MM.1S (cell line): ENCODE results near the gene KCNMA1.

Experiments used
- DNase-seq: peaks from one replicate; pipeline ENCODE4 v3.0.0-alpha.2; 2015
- H2AFZ ChIP-seq: fragments of 300-600 bp; sonication (generic); 2 replicates; pipeline ENCODE4 v1.6.0; 2016; ENCODE audit warnings: antibody characterized with exemption, low read length
- H3F3A ChIP-seq: fragments of 300-600 bp; sonication (generic); 2 replicates; pipeline ENCODE4 v1.6.1; 2016; ENCODE audit warnings: mild to moderate bottlenecking, antibody characterized with exemption, low read length, moderate library complexity, mixed read lengths; ENCODE audit not compliant: insufficient read depth
- H3K27ac ChIP-seq: fragments of 300-600 bp; sonication (generic); 2 replicates; pipeline ENCODE4 v1.5.1; 2016; ENCODE audit warnings: mild to moderate bottlenecking, low read length
- H3K27me3 ChIP-seq: fragments of 300-600 bp; sonication (generic); replicated peaks from 2 replicates; pipeline ENCODE4 v1.6.0; 2016; ENCODE audit warnings: low read length; ENCODE audit not compliant: insufficient read depth
- H3K36me3 ChIP-seq: fragments of 300-600 bp; sonication (generic); replicated peaks from 2 replicates; pipeline ENCODE4 v1.6.1; 2016; ENCODE audit warnings: mild to moderate bottlenecking, low read length, mixed read lengths; ENCODE audit not compliant: insufficient read depth
- H3K4me1 ChIP-seq: fragments of 300-600 bp; sonication (generic); 2 replicates; pipeline ENCODE4 v1.6.1; 2016; ENCODE audit warnings: low read length, mixed read lengths
- H3K4me2 ChIP-seq: fragments of 300-600 bp; sonication (generic); 2 replicates; pipeline ENCODE4 v1.6.0; 2016; ENCODE audit warnings: low read depth, low read length
- H3K4me3 ChIP-seq: fragments of 300-600 bp; sonication (generic); 2 replicates; pipeline ENCODE4 v1.5.1; 2016; ENCODE audit warnings: low read length, mixed read lengths
- H3K79me2 ChIP-seq: fragments of 300-600 bp; sonication (generic); 2 replicates; pipeline ENCODE4 v1.6.1; 2016; ENCODE audit warnings: mixed run types, low read length, mixed read lengths
- H3K9ac ChIP-seq: fragments of 300-600 bp; sonication (generic); 2 replicates; pipeline ENCODE4 v1.6.1; 2016; ENCODE audit warnings: low read length, mixed read lengths
- H3K9me2 ChIP-seq: fragments of 300-600 bp; sonication (generic); replicated peaks from 2 replicates; pipeline ENCODE4 v1.6.1; 2016; ENCODE audit warnings: mild to moderate bottlenecking, low read length, mixed read lengths; ENCODE audit not compliant: insufficient read depth
- H3K9me3 ChIP-seq: fragments of 300-600 bp; sonication (generic); replicated peaks from 2 replicates; pipeline ENCODE4 v1.6.1; 2016; ENCODE audit warnings: mild to moderate bottlenecking, low read length, mixed read lengths; ENCODE audit not compliant: insufficient read depth
- H4K20me1 ChIP-seq: fragments of 300-600 bp; sonication (generic); 2 replicates; pipeline ENCODE4 v1.6.1; 2016; ENCODE audit warnings: mild to moderate bottlenecking, low read length, moderate library complexity, mixed read lengths; ENCODE audit not compliant: insufficient read depth
- EZH2 ChIP-seq: fragments of 300-600 bp; sonication (generic); optimal IDR thresholded peaks from 2 replicates; pipeline ENCODE3; 2017; ENCODE audit warnings: low read depth, mild to moderate bottlenecking, antibody characterized with exemption, low read length, mixed read lengths
- EZH2phosphoT487 ChIP-seq: fragments of 300-600 bp; sonication (generic); IDR thresholded peaks from 2 replicates; pipeline ENCODE4 v1.6.1; 2018; ENCODE audit warnings: antibody characterized with exemption, low read length
- TF ChIP-seq, protein P1 (sequence below): fragments of 300-600 bp; sonication (generic); IDR thresholded peaks from 2 replicates; pipeline ENCODE4 v1.5.1; 2016; ENCODE audit warnings: antibody characterized with exemption, low read length, mixed read lengths

The KCNMA1 gene

GRCh38 chr10:77060913-77061312 lies 576.7 kb downstream of the KCNMA1 start:
- no peak overlapping the region for H3K4me3 ChIP-seq
- no peaks in the 10 kb centered on the region for H3K9me3 ChIP-seq
- no peak overlapping the region for H3K9ac ChIP-seq
- DNase-seq = no peak
- no peaks in the 10 kb centered on the region for H3K79me2 ChIP-seq
- H3K4me1 ChIP-seq = no peaks in the 10 kb centered on the region
- H3K9me2 ChIP-seq = no peaks in the 10 kb centered on the region
- H3K27ac ChIP-seq = no peak overlapping the region
- H4K20me1 ChIP-seq = no peaks in the 10 kb centered on the region
- H2AFZ ChIP-seq = no peak overlapping the region
- H3K4me2 ChIP-seq = no peak overlapping the region
- no peaks in the 10 kb centered on the region for H3K27me3 ChIP-seq
- H3F3A ChIP-seq = no peaks in the 10 kb centered on the region
- no peak for TF ChIP-seq EZH2phosphoT487
- H3K36me3 ChIP-seq = no peaks in the 10 kb centered on the region

DNA sequence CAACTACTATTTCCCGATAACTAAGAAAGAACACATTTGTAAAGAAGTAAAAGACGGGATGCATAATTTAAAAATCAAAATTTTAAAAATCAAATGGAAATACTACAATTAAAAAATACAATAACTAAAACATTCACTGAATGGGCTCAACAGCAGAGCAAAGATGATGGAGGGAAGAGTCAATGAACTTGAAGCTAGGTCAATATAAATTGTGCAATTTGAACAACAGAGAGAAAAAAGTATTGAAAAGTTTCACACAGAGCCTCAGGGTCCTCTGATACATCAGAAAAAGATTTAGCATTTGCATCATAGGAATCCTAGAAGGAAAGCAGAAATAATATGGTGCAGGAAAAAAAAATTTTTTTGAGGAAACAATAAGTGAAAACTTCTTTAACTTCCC lies 581.0 kb downstream of the KCNMA1 start:
- Histone ChIP-seq H2AFZ (no peak overlapping the region), H3K4me2 (no peak overlapping the region), H3K4me1 (no peaks in the 10 kb centered on the region), H3K27ac (no peak overlapping the region), H3K79me2 (no peaks in the 10 kb centered on the region), H3K4me3 (no peak overlapping the region), H3K9me3 (no peaks in the 10 kb centered on the region), H3F3A (no peaks in the 10 kb centered on the region), H3K9ac (no peak overlapping the region), H3K36me3 (no peaks in the 10 kb centered on the region), H3K9me2 (no peaks in the 10 kb centered on the region), H3K27me3 (no peaks in the 10 kb centered on the region), H4K20me1 (no peaks in the 10 kb centered on the region)
- no peak for DNase-seq
- TF ChIP-seq EZH2phosphoT487 = no peak
- TF ChIP-seq EZH2 = no peak
- TF ChIP-seq, protein P1, sequence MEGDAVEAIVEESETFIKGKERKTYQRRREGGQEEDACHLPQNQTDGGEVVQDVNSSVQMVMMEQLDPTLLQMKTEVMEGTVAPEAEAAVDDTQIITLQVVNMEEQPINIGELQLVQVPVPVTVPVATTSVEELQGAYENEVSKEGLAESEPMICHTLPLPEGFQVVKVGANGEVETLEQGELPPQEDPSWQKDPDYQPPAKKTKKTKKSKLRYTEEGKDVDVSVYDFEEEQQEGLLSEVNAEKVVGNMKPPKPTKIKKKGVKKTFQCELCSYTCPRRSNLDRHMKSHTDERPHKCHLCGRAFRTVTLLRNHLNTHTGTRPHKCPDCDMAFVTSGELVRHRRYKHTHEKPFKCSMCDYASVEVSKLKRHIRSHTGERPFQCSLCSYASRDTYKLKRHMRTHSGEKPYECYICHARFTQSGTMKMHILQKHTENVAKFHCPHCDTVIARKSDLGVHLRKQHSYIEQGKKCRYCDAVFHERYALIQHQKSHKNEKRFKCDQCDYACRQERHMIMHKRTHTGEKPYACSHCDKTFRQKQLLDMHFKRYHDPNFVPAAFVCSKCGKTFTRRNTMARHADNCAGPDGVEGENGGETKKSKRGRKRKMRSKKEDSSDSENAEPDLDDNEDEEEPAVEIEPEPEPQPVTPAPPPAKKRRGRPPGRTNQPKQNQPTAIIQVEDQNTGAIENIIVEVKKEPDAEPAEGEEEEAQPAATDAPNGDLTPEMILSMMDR = no peak

- no peak overlapping the region for H3K27ac ChIP-seq
Observed at GRCh38 chr10:77052593-77052992, 585.0 kb downstream of the KCNMA1 start.

DNA sequence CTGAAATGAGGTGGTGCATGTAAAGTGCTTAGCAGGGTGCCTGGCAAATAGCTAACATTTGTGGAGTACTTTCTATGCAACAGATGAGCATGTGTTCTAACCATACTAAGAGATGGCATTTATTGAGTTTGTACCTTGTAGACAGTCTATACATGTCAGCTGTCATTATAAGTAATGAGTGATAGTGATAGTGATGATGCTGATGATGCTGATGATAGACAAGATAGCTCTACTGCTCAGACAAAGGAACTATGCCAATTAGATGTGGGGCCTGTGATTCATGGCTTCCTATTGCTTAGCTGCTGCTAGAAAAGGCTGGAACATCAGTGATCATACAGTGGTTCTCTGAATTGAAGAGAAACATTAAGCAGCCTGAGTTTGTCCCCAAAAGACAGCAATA lies 585.8 kb downstream of the KCNMA1 start:
- TF ChIP-seq EZH2phosphoT487 (no peak), EZH2 (no peak)
- TF ChIP-seq, protein P1 = no peak

More at GRCh38 chr10:77052593-77052992, 585.0 kb downstream of the KCNMA1 start:
- DNase-seq = no peak
- no peaks in the 10 kb centered on the region for H3K36me3 ChIP-seq
- no peak overlapping the region for H2AFZ ChIP-seq
- no peaks in the 10 kb centered on the region for H3K4me1 ChIP-seq
- H3K4me2 ChIP-seq = no peak overlapping the region
- H3K79me2 ChIP-seq = no peaks in the 10 kb centered on the region
- no peaks in the 10 kb centered on the region for H3F3A ChIP-seq
- no peaks in the 10 kb centered on the region for H4K20me1 ChIP-seq
- H3K9me3 ChIP-seq = no peaks in the 10 kb centered on the region
- TF ChIP-seq EZH2phosphoT487 = no peak
- no peak for TF ChIP-seq EZH2
- TF ChIP-seq, protein P1 = no peak
- no peak overlapping the region for H3K4me3 ChIP-seq
- no peaks in the 10 kb centered on the region for H3K9me2 ChIP-seq
- H3K27me3 ChIP-seq = no peaks in the 10 kb centered on the region
- no peak overlapping the region for H3K9ac ChIP-seq

More for the DNA sequence above, 585.8 kb downstream of the KCNMA1 start:
- no peak overlapping the region for H3K9ac ChIP-seq
- no peaks in the 10 kb centered on the region for H3K36me3 ChIP-seq
- no peaks in the 10 kb centered on the region for H3K4me1 ChIP-seq
- no peak overlapping the region for H3K4me3 ChIP-seq
- H2AFZ ChIP-seq = no peak overlapping the region
- H3K27ac ChIP-seq = no peak overlapping the region
- H3F3A ChIP-seq = no peaks in the 10 kb centered on the region
- H3K79me2 ChIP-seq = no peaks in the 10 kb centered on the region
- DNase-seq = no peak
- no peaks in the 10 kb centered on the region for H3K9me3 ChIP-seq
- no peaks in the 10 kb centered on the region for H3K27me3 ChIP-seq
- H4K20me1 ChIP-seq = no peaks in the 10 kb centered on the region
- no peak overlapping the region for H3K4me2 ChIP-seq
- no peaks in the 10 kb centered on the region for H3K9me2 ChIP-seq
